Lung (tissue), 12 donors: ENCODE data around the gene TAB2. TPM values are rescaled to one million over a fixed set of nuclear protein-coding genes. Genes with fewer than 3 reads are reported as not detected.

Source experiments
- ATAC-seq: fragments of 200-7000 bp; cut with Tn5 transposase; one replicate; pipeline ENCODE4 v1.9.1; 2020; ENCODE audit warnings: moderate number of reproducible peaks; ENCODE audit not compliant: insufficient read depth, low FRiP score
- DNase-seq, 3 donors: peaks; one replicate each; pipeline ENCODE4 v3.0.0-alpha.2; 2013 to 2017
- H3K27ac ChIP-seq, 2 donors: one replicate each; pipeline ENCODE4 v1.5.1; 2013; ENCODE audit warnings: mild to moderate bottlenecking in 2 of 2, moderate library complexity in 2 of 2, control low read depth in 1 of 2, inconsistent platforms in 1 of 2, low read depth in 1 of 2, low read length in 1 of 2
- H3K27me3 ChIP-seq, 3 donors: one replicate each; pipeline ENCODE4 v1.5.1; 2013; ENCODE audit warnings: low read length in 2 of 3; ENCODE audit not compliant: control insufficient read depth in 3 of 3, insufficient read depth in 3 of 3
- H3K36me3 ChIP-seq, 4 donors: one replicate each; pipeline ENCODE4 v1.5.1; 2013; ENCODE audit warnings: low read length in 4 of 4, mild to moderate bottlenecking in 1 of 4, moderate library complexity in 1 of 4; ENCODE audit not compliant: control insufficient read depth in 4 of 4, insufficient read depth in 4 of 4
- H3K4me1 ChIP-seq, 5 donors: one replicate each; pipeline ENCODE4 v1.5.1; 2013; ENCODE audit warnings: low read length in 5 of 5, mild to moderate bottlenecking in 2 of 5, moderate library complexity in 1 of 5; ENCODE audit not compliant: control insufficient read depth in 5 of 5, insufficient read depth in 5 of 5
- H3K4me3 ChIP-seq: one replicate; pipeline ENCODE4 v1.5.1; 2013; ENCODE audit warnings: mild to moderate bottlenecking, control low read depth, moderate library complexity
- H3K9ac ChIP-seq, 2 donors: one replicate each; pipeline ENCODE4 v1.5.1; 2013; ENCODE audit warnings: low read length in 2 of 2, control low read depth in 1 of 2; ENCODE audit not compliant: insufficient read depth in 1 of 2
- H3K9me3 ChIP-seq, 4 donors: one replicate each; pipeline ENCODE4 v1.5.1; 2013; ENCODE audit warnings: low read length in 3 of 4, mild to moderate bottlenecking in 1 of 4, moderate library complexity in 1 of 4; ENCODE audit not compliant: control insufficient read depth in 4 of 4, insufficient read depth in 3 of 4
- CTCF ChIP-seq: IDR thresholded peaks from 2 replicates; pipeline ENCODE4 v1.5.1; 2012; ENCODE audit warnings: mild to moderate bottlenecking; ENCODE audit errors: control extremely low read depth, extremely low read depth
- WGBS, 2 donors: extraction: QIAGEN DNeasy Blood & Tissue Kit; methylation state at CpG; one replicate each; pipeline ENCODE4 v1.1.7; 2013; 5-methylcytosine and 5-hydroxymethylcytosine counted together
- polyA plus RNA-seq, 2 donors: library from polyadenylated mRNA; stranded (reverse); fragments of 200-250 nt; gene quantifications; one replicate each; pipeline ENCODE4 v1.2.1, GENCODE V29; 2013
- total RNA-seq, 2 donors: library from RNA; depleted of rRNA in 1 of 2; stranded (reverse); fragments of >200 nt in 1 of 2; gene quantifications; one replicate each; pipeline ENCODE4 v1.2.1, GENCODE V29; 2014 to 2021
- donor health status: control.
- donor health status: control.
- donor health status: Bipolar disorder and iron deficiency.
- donor health status: healthy.
- donor health status: DM: yes; HTN: yes; CAD: no.

The TAB2 gene
- total and polyA plus RNA-seq, 4 donors, result 15.8 to 75.9 (median 33.2) TPM

DNA sequence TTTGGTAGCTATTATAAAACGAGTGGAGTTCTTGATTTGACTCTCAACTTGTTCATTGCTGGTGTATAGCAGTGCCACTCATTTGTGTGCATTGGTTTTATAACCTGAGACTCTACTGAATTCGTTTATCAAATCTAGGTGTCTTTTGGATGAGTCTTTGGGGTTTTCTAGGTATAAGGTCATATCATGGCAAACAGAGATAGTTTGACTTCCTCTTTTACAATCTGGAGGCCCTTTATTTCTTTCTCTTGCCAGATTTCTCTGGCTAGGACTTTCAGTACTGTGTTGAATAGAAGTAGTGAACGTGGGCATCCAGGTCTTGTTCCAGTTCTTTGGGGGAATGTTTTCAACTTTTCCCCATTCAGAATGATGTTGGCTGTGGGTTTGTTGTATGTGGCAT lies 121.3 kb downstream of the TAB2 start:
- no peaks in the 10 kb centered on the region for H3K36me3 ChIP-seq
- no peak overlapping the region for H3K4me3 ChIP-seq
- H3K4me1 ChIP-seq, result peaks cover 0 to 15% (median 0%) of the 10 kb centered on the region in 5 donors
- ATAC-seq (no peak), DNase-seq (no peak)
- no peak overlapping the region for H3K9ac ChIP-seq
- TF ChIP-seq CTCF, result no peak
- no peak overlapping the region for H3K27ac ChIP-seq
- H3K9me3 ChIP-seq, result no peaks in the 10 kb centered on the region
- H3K27me3 ChIP-seq, result no peaks in the 10 kb centered on the region
- WGBS, 2 donors, result 80 to 82% methylated on average over 3 of the region's 3 CpGs

DNA sequence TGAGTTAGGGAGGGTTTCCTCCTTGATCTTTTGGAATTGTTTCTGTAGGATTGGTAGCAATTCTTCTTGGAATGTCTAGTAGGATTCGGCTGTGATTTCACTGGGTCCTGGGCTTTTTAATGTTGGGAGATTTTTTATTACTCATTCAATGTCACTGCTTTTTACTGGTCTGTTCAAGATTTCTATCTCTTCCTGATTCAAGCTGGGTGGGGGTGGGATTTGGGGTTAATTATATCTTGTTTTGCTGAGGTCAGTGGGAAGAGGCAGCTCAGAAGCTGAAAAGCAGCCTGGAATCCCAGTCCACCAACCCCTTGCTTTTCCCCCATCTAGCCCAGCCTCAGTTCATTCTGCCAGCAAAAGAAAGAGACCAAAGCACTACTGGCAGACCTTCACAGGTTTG lies 122.1 kb downstream of the TAB2 start:
- DNase-seq (no peak), ATAC-seq (no peak)
- peaks cover 0 to 16% (median 0%) of the 10 kb centered on the region in 5 donors for H3K4me1 ChIP-seq
- no peak for TF ChIP-seq CTCF
- H3K9ac ChIP-seq, result no peak overlapping the region
- no peak overlapping the region for H3K27ac ChIP-seq
- WGBS, 2 donors, result 100% methylated on average over 1 of the region's 1 CpG
- no peaks in the 10 kb centered on the region for H3K27me3 ChIP-seq
- no peak overlapping the region for H3K4me3 ChIP-seq
- no peaks in the 10 kb centered on the region for H3K9me3 ChIP-seq
- no peaks in the 10 kb centered on the region for H3K36me3 ChIP-seq

DNA sequence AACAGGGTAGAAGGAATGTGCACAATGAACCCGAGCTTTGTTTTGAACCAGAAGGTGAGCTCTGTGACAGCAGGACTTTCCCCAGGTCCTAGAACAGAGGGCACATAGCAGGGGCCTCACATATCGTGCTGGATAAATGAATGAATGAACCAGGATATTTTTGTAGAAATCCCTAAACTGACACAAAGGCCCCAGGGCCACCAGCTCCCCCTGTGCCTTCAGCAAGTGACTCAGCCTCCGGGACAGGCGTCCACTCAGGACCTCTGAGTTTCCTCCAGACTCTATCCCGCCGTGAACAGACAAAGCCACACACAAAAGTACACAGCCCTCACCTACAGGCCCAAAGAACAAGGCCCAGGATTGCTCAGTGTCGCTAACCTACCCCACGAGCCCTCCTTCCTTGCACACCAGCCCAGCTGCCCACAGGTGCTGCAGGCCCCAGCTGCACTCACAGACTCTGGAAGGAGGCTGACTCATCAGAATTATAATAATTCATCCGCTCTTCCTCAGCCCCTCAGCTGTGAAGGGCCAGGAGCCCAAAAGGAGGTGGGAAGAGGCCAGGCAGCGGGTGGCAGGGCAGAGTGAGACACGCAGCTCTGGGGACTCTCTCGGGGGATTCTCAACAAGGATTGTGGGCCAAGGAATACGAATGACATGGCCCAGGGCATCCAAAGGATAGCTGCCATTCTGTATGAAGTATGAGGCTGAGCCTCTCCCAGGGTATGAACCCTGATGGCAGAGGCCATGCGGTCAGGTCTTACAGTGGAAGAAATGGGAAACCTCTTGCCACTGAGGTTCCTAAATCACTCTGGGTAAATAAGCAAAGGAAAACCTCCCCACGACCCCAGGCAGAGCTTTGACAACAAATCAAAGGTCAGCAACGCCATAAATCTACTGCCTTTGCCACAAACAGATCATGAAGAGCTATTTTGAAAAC lies 123.5 kb downstream of the TAB2 start:
- H3K4me1 ChIP-seq, result peaks cover 0 to 16% (median 0%) of the 10 kb centered on the region in 5 donors
- no peaks in the 10 kb centered on the region for H3K36me3 ChIP-seq
- DNase-seq (peak in 2 of 3 donors; percentile 27 to 61), ATAC-seq (no peak)
- no peak for TF ChIP-seq CTCF
- WGBS, 2 donors, result 84 to 85% methylated on average over 16 of the region's 16 CpGs
- H3K9ac ChIP-seq, result no peak overlapping the region
- H3K27me3 ChIP-seq, result no peaks in the 10 kb centered on the region
- H3K9me3 ChIP-seq, result no peaks in the 10 kb centered on the region
- H3K4me3 ChIP-seq, result no peak overlapping the region
- no peak overlapping the region for H3K27ac ChIP-seq
